Measurements from ENCODE around the gene APOLD1.
"Not testable (repeated sequence)": the region's sequence is repeated elsewhere in the genome, so short reads cannot be mapped to it uniquely, and the experiment has no call there.

Gene APOLD1, protein sequence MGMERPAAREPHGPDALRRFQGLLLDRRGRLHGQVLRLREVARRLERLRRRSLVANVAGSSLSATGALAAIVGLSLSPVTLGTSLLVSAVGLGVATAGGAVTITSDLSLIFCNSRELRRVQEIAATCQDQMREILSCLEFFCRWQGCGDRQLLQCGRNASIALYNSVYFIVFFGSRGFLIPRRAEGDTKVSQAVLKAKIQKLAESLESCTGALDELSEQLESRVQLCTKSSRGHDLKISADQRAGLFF
- total RNA-seq, result 5.0 to 5.1 reads per million in 2 donors

DNA sequence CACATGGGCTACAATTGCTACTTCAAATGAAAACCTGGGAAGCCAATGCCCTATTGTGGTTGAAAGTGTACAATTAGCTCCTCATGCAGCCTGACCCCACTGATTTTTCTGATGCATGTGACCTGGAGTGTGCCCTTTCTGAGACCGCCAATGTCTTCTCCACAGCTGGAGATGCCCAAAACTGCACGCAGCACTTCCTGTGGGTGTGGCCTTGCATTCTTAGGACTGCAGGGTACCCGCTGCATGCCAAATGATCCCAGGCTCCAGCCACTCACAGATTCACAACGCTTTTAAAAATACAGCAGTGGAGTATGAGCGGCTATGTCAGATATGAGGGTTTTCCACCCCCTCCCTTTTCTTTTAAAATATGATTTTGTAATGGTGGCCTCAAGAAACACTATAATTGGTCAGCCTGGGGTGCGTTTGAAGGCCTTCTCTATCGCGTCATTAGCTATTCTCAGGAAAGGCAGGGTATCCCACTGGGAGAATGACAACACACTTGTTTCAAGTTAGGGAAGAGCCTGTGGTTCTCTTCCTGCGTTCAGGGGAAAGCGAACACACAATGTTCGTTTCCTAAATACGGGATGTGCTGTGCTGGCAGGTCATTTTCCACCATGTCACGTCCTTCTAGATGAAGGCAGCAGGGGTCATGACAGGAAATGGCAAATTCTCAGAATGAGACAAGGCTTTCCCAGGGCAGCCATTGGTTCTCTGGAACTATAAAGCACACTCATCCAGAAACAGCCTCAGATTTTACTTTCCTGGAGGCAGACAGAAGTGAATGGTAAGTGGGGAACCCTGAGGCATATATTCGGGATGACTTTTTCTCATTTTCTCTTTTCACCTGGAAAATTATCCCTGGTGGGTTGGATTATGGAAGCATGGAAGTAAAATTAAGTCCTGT, at the start of gene APOLD1:
TSS of gene APOLD1 (plus strand) at position 749 of the 904 bp plus-strand sequence. CDS start at position 782, 33 bp downstream.
- DNase-seq, result no peak

DNA sequence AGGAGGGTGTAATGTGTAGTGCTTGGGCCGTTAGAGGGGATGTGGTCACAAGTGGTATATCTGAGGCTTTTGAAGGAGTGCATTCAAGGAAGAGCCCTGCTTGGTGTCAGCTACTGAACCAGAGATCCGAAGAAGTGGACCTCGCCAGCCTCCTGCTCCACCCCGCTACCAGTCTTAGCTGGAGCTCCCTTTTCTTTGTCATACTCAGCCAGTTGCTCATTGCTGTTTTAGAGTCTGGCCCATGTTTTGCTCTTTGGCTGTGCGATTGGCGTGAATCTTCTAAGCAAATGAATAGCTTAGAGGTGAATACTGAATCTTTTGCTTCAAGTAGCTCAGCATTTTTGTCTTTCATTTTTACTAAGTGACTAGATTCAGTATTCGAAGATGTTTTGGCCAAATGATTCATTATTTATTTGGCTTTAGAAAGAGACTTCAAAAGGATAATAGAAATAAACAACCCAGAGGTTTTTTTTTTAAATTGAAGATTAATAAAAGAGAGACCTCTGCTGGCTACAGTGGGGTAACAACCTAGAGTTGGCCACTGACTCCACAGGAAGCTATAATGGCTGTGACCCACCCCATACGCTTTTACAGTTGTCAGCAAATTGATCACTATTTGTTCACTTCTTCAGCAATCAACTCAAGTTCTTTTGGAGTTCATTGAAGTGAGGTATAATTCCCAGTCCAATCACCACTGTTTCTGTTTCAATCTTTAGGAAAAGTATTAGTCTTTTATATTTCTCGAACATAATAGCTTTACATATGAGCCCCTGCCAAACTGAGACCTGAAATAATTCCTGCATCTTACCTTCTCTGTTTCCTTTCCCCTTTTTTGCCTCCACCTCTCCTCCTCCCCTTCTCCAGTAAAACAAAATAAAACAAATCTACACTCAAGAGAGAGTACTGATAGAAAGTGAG, 48.4 kb upstream of the APOLD1 start:
- DNase-seq, result no peak

DNA sequence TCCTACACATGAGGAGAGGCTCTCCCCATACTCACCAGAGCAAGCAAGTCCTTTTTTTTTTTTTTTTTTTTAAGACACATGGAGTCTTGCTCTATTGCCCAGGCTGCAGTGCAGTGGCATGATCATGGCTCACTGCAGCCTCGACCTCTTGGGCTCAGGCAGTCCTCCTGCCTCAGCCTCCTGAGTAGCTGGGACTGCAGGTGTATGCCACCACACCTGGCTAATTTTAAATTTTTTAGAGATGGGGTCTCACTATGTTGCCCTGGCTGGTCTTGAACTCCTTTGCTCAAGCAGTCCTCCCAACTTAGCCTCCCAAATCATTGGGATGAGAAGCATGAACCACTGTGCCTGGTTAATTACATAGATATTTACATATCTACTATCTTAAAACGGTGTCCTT, 47.3 kb upstream of the APOLD1 start:
- DNase-seq, result not testable (repeated sequence)

DNA sequence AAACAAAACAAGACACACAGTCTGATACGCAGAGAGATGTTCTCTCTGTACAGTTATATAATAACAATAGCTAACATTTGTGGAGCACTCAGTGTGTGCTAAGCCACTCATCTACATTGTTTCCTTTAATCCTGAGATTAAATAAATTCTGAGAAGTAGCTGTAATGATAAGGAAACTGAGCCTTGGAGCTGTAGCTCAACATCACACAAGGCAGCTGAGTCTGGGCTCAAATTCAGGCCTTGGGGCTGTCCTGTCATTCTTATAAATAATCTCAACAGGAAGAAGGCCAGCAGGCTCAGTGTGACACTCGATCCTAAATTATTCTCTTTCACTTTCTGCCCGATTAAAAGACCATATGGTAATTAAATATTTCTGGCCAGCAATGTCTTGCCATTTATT, 43.8 kb upstream of the APOLD1 start:
- no peak for DNase-seq

DNA sequence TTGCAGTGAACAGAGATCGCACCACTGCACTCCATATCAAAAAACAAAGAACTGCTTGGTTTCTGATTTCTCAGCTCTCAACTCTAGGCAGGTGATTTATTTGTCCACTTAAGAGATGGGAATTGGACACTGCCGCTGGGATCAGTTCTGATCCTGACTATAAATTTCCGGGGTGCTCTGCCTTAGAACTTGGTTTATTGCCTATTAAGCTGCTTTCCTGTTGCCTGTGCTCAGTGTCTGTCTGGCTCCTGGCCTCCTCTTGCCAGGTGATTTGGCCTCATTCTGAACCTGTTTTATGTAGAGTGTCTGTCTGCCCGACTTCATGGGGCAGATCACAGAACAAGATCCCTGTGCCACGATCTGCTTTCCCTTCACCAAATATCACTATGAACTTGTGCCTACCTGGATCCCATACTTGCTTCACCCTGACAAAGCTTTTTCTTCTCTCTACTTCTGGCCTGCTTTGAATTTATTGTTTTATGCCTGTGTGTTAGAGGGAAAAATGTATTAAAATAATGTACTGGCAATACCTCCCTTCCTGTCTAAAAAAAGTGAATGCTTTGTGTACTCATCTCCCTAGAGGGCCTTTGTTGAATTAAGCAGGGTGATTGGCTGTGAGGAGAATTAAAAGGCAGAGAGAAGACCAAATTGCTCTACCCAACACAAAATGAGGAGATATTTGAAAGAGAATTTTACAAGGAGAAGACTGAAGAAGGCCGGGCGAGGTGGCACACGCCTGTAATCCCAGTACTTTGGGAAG, 40.7 kb upstream of the APOLD1 start:
- no peak for DNase-seq

DNA sequence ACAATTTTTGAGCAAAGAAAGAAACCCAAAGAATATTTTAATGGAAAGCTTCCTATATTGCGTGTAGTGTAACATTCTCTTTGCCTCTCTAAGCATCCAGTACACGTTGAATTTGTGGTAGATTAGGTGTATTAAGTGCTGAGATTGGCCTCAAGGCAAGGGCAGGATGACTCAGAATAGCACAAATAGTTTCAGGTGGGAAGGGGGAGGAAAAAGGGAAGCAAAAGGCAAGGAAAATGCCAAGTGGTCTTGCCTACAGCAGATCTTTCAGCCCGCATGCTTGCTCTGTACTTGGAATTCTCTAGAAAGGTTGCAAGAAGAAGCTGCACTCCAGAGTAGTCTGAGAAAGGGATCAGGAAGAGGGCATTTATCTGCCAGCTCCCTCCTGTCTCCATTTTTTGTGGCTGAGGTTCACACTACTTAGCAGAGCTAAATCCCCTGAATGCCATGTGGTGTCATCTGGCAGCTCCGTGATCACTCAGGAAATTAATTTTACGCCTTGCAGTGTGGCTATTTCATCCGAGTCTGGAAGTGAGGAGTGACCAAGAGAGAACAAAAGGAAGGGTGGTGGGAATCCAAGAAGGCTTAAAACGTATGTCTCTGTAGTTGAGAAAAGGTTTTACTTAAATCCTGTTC, 39.8 kb upstream of the APOLD1 start:
- no peak for DNase-seq

DNA sequence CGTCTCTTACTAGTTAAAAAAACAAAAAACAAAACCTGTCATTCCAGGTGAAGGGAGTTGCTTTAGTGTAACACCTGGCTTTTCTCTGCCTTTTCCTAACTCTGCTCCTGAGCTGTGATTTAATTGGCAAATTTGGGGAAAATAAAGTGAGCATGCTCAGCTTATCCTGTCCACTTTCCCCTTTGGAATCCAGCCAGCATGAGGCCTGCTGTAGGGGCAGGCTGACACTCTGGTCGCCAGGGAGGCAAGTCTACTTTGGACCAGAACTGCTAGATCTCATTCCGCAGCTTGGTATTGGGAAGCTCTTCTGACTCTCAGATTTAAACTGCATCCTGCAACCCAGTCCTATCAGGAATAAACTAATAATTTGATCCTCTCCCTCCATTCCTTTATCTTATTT, 38.2 kb upstream of the APOLD1 start:
- no peak for DNase-seq

DNA sequence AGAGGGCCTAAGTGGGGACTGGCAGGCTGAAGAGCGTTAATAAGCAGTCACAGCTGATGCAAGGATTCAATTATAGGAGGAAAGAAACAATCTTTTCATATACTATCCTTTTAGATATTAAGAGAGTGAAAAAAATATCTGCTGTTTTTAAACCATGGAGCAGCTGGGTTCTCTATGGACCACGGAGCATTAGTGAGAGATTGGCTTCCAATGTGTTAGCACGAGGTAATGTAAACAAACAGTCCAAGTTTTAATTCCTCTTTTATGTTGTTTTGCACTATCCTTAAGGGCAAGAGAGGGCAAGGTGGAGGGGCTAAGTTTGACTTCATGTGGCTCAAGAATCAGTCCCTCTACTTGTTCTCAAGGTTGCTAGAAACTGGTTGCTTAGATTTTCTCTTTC, 37.4 kb upstream of the APOLD1 start:
- no peak for DNase-seq

DNA sequence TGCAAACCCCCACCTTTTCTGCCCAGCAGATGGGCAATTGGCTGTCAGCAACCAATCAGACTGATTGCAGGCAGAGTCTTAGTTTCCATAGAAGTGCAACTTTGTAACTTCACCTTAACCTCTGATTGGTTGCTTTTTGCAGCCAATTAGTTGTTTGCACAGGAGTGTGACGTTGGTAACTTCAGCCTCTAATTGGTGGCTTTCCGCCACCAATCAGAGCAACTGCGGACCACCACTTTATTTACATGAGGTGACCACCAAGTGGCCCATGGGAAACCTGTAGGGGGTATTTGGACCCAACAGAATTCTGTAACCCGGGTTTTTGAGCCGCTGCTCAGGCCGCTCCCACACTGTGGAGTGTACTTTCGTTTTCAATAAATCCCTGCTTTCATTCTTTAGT, 36.0 kb upstream of the APOLD1 start:
- no peak for DNase-seq

DNA sequence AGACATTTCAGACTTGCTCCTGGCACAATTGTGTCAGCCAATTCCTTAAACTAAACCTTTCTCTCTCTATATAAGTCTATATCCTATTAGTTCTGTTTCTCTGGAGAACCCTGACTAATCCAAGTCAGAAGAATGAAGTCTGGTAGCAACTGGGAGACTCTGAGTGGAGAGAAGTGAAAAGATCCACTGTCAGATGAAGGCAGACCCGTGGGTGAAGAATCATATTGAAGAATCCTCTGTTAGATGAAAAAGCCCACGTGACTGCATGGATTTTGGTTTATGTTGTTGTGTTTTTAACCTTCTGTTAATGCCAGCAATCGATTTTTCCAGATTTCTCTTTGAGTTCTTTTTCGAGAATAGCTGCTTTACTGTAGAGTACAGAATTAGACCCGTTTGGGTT, 29.5 kb upstream of the APOLD1 start:
- DNase-seq, result no peak

DNA sequence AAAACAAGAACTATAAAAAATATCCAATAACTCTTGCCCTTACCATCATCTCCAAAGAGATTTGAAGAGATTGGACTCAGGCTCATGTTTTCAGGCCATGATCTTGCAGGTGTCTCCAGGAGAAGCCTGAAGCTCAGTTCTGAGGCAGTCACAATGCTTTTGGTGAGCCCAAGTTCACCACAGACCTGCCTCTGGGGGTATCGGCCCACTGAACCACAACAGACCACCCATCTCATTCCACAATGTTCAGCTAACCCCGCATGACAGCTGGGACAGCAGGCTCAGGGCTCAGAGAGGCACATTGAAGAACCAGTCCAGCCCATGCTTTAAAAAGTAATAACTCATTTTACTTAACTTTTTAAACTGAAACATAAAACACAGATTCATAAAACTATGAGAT, 28.3 kb upstream of the APOLD1 start:
- no peak for DNase-seq

DNA sequence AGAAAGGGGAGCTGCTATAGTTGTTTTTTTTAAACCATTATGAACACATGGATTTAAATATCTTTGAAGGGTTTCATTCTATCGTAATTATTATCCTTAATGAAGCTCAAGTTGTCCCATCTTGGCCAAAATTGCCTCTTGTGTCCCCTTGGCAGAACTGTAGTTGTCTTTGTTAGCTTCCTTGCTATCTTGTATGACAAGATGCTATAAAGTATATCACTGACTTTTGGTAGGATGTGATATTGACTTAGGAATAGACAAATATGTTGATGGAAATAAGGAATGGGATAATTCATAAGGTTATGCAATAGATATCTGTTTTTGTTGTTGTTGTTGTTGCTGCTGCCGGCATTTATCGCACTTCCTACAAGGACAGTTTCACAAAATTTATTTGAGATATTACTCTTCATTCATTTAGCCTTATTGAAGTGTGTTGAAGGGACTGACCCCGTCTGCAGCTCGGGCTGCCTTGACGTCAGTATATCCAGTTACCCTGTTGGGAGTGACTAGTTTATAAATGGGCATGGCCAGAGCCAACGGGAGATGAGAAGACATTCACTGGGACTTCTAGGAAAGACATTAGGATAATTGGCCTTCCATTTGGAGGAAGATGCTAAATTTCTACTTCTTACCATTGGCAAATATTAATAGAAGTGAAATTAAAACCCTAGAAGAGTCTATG, 26.1 kb upstream of the APOLD1 start:
- DNase-seq, result no peak

DNA sequence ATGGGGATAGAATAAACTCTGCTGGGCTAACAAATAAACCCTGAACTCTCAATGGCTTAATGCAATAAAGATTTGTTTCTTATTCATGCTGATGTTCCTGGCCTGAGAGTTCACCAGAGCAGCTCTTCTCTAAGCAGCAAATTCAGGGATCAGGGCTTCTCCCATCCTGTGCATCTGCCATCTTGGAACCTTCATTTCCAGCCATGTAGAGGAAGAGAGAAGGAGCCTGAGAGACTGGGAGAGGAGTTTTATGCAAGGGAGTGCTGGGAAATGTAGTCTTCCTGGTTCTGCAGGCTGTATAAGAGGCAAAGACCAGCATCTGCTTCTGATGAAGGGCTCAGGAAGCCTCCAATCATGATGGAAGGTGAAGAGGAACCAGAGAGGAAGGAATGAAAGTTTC, 20.6 kb upstream of the APOLD1 start:
- DNase-seq, result no peak

DNA sequence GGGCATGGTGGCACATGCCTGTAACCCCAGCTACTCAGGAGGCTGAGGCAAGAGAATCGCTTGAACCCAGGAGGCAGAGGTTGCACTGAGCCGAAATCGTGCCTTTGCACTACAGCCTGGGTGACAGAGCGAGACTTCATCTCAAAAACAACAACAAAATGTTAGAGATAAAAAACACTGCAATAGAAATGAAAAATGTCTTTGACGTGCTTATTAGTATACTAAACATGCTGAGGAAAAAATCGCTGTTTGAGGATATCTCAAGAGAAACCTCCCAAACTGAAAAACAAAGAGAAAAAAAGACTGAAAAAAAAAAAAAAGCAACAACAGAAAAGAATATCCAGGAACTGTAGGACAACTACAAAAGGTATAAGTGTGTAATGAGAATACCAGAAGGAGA, 15.2 kb upstream of the APOLD1 start:
- no peak for DNase-seq

DNA sequence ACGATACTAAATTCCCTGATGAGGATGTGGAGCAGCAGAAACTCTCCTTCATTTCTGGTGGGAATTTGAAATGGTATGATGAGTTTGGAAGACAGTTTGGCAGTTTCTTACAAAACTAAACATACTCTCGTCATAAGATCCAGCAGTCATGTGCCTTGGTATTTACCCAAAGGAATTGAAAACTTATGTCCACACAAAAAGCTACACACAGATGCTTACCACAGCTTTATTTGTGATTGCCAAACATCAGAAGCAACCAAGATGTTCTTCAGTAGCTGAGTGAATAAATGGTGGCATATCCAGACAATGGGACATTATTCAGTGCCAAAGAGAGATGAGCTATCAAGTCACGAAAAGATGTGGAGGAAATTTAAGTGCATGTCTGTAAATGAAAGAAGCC, 10.7 kb upstream of the APOLD1 start:
- no peak for DNase-seq

DNA sequence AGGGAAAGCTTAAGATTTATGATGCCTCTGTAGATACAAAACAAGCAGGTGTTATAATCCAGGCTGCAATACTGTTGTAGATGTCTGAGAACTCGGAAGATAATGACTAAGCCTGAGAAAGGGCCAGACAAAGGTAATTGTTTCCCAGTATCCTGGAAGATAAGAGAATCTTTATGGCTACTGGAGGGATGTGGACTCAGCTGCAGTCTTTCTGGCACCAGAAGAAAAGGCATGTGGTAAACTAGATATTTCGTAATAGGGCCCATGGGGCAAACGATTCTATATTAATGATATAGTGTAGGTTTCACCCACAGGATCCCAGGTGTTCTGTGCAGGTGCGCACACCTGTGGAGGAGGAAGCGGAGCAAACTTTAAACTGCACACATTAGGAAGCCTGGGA, 9.2 kb upstream of the APOLD1 start:
- no peak for DNase-seq

DNA sequence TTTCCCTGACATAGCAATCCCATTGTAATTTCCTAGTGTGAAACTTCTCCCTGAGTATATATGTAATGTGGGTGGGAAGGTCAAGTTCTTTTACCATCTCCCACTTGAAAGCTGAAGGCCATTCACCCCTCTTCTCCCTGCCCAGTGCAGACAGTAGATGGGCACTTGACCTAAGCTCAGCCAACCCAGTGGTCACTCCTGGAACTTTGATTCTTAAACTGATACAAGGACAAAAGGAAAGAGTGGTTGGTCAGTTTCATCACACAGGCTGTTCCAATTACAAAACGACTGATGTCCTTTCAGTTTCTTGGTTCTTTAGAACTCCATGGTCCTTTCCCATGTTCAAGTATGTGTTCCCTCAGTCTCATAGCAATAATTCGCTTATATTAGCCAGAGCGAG, 8.4 kb upstream of the APOLD1 start:
- no peak for DNase-seq

DNA sequence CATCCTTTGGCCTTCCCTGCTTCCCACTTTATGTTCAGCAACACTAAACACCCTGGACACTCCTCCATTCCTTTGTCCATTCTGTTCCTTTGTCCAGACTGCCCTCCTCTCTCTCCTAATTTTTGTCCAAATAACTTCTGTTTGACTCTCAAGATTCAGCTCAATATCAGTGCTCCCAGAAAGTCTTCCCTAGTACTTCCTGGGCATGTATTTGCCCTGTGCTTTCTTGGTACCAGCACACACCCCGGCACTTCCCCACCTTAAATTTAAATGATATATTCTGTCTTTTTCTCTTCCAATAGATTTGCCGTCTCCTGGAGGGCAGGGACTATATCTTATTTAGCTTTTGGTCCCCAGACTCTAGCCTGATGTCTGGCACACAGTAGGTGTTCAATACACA, 6.5 kb upstream of the APOLD1 start:
- DNase-seq, result no peak

DNA sequence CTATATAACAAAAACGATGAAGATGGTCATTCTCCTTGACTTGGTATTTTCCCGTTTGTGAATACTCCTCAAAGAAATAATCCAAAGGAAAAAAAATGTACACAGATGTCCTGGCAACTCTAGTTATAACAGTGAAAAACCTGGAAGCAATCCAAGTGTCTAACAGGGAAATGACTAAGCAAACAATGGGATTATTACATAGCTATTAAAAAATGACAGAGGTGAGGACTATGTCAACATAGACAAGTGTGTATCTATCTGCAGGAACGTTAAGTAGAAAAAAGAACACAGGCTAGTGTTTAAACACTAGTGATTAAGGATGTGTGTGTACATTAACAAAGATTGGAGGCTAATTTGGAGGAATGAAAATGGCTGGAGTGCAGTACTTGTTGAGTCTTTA, 5.9 kb upstream of the APOLD1 start:
- no peak for DNase-seq

DNA sequence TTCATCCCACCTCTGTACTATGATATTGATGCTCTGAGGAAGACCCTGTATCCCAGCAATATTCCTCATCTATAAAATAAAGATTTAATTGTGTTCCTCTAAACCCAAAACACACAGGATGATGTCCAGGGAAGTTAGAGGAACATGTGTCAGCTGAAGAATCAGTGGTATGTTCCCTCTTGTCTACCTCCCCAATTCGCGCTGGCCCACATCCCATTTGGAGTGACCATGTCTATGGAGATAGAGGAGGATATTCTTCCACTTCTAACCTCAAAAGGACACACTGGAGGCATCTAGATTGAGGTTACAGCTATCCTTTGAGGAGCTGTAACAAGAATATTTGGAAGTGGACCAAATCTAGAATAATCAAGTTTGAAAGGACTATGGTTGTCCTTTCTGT, 1.3 kb upstream of the APOLD1 start:
- no peak for DNase-seq

DNA sequence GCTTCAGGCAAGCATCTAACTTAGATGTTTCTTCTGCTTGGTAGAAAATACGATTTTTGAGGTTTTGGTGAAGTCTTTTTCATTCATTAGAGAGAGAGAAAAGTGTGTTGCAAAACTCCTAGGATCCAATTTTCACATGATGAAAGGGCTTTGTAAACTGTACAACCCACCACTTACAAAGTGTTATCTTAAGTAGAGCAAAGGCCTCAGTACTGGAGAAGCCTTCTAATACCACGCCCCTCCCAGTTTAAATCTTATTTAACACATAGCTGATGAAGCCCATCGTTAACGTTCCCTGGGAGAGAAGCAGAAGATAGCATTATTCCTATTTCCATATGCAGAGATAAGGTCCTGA, 869 bp downstream of the APOLD1 start:
- DNase-seq, result no peak

Data from activated gamma-delta T cell (primary cell).